Smooth muscle cell (in vitro differentiated cells): ENCODE results near the gene DNM1L. TPM values are rescaled to one million over a fixed set of nuclear protein-coding genes. Genes with fewer than 3 reads are reported as not detected.
"Not testable (repeated sequence)": the region's sequence is repeated elsewhere in the genome, so short reads cannot be mapped to it uniquely, and the experiment has no call there.

Source experiments
- DNase-seq: peaks from one replicate; lab custom pipeline; 2025; ENCODE audit not compliant: unreplicated experiment; lab: John Stamatoyannopoulos, UW
- H2AFZ ChIP-seq: fragments of 200-600 bp; sonication (generic); 2 replicates; pipeline ENCODE4 v1.6.0; 2016; ENCODE audit warnings: antibody characterized with exemption, low read depth, mild to moderate bottlenecking
- H3F3A ChIP-seq: fragments of 200-600 bp; sonication (generic); 2 replicates; pipeline ENCODE4 v1.6.0; 2017; ENCODE audit warnings: antibody characterized with exemption, low read depth
- H3K27ac ChIP-seq: fragments of 200-600 bp; sonication (generic); 2 replicates; pipeline ENCODE4 v1.5.1; 2016; ENCODE audit warnings: low read depth, mild to moderate bottlenecking
- H3K27me3 ChIP-seq: fragments of 200-600 bp; sonication (generic); 2 replicates; pipeline ENCODE4 v1.6.1; 2016; ENCODE audit warnings: low read depth, mild to moderate bottlenecking
- H3K36me3 ChIP-seq: fragments of 200-600 bp; sonication (generic); 2 replicates; pipeline ENCODE4 v1.5.1; 2016; ENCODE audit warnings: low read depth
- H3K4me1 ChIP-seq: fragments of 200-600 bp; sonication (generic); 2 replicates; pipeline ENCODE4 v1.5.1; 2016; ENCODE audit warnings: low read depth
- H3K4me2 ChIP-seq: fragments of 200-600 bp; sonication (generic); 2 replicates; pipeline ENCODE4 v1.6.0; 2016; ENCODE audit warnings: mild to moderate bottlenecking
- H3K4me3 ChIP-seq: fragments of 200-600 bp; sonication (generic); 2 replicates; pipeline ENCODE4 v1.5.1; 2016; ENCODE audit warnings: mild to moderate bottlenecking
- H3K79me2 ChIP-seq: fragments of 200-600 bp; sonication (generic); 2 replicates; pipeline ENCODE4 v1.6.0; 2016; ENCODE audit warnings: low read depth, mild to moderate bottlenecking
- H3K9ac ChIP-seq: fragments of 200-600 bp; sonication (generic); 2 replicates; pipeline ENCODE4 v1.6.0; 2016; ENCODE audit warnings: low read depth
- H3K9me3 ChIP-seq: fragments of 200-600 bp; sonication (generic); replicated peaks from 2 replicates; pipeline ENCODE4 v1.5.1; 2016; ENCODE audit warnings: low read depth
- H4K20me1 ChIP-seq: fragments of 200-600 bp; sonication (generic); 2 replicates; pipeline ENCODE4 v1.6.0; 2016; ENCODE audit warnings: low read depth
- WGBS: methylation state at CpG from one replicate; pipeline ENCODE4 v1.1.7; 2016; ENCODE audit warnings: low lambda C conversion rate; 5-methylcytosine and 5-hydroxymethylcytosine counted together
- polyA plus RNA-seq: library from polyadenylated mRNA; unstranded; fragments of >200 nt; fragmentation: Nextera tagmentation; extraction: Ambion mirVana; gene quantifications from 2 replicates; pipeline ENCODE4 v1.2.1, GENCODE V29; 2016
- total RNA-seq: library from RNA; depleted of rRNA; stranded (reverse); fragments of >200 nt; gene quantifications from 2 replicates; pipeline ENCODE4 v1.2.3, GENCODE V29; 2014
- TF ChIP-seq, protein P1 (sequence below): fragments of 200-600 bp; sonication (generic); IDR thresholded peaks from 2 replicates; pipeline ENCODE4 v1.5.1; 2017; ENCODE audit warnings: borderline replicate concordance, mild to moderate bottlenecking, antibody characterized with exemption; ENCODE audit not compliant: insufficient read depth, poor library complexity, severe bottlenecking

The DNM1L gene
- total and polyA plus RNA-seq, 2 experiments from 2014 or later: 33.6 to 56.3 TPM

GRCh38 chr12:32698285-32698684 is 19.2 kb downstream of the DNM1L start:
- H3K9me3 ChIP-seq: no peaks in the 10 kb centered on the region
- H3F3A ChIP-seq: no peaks in the 10 kb centered on the region
- H3K27ac ChIP-seq: no peak overlapping the region
- DNase-seq: no peak
- no peaks in the 10 kb centered on the region for H3K27me3 ChIP-seq
- H2AFZ ChIP-seq: no peak overlapping the region
- H3K4me2 ChIP-seq: no peak overlapping the region
- H4K20me1 ChIP-seq: peaks cover 43% of the 10 kb centered on the region
- H3K4me3 ChIP-seq: no peak overlapping the region
- 73% methylated on average over 2 of the region's 2 CpGs for WGBS
- no peak overlapping the region for H3K9ac ChIP-seq
- H3K79me2 ChIP-seq: peaks cover 65% of the 10 kb centered on the region
- no peaks in the 10 kb centered on the region for H3K4me1 ChIP-seq
- peaks cover 4% of the 10 kb centered on the region for H3K36me3 ChIP-seq
- TF ChIP-seq, protein P1, sequence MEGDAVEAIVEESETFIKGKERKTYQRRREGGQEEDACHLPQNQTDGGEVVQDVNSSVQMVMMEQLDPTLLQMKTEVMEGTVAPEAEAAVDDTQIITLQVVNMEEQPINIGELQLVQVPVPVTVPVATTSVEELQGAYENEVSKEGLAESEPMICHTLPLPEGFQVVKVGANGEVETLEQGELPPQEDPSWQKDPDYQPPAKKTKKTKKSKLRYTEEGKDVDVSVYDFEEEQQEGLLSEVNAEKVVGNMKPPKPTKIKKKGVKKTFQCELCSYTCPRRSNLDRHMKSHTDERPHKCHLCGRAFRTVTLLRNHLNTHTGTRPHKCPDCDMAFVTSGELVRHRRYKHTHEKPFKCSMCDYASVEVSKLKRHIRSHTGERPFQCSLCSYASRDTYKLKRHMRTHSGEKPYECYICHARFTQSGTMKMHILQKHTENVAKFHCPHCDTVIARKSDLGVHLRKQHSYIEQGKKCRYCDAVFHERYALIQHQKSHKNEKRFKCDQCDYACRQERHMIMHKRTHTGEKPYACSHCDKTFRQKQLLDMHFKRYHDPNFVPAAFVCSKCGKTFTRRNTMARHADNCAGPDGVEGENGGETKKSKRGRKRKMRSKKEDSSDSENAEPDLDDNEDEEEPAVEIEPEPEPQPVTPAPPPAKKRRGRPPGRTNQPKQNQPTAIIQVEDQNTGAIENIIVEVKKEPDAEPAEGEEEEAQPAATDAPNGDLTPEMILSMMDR: no peak

DNA sequence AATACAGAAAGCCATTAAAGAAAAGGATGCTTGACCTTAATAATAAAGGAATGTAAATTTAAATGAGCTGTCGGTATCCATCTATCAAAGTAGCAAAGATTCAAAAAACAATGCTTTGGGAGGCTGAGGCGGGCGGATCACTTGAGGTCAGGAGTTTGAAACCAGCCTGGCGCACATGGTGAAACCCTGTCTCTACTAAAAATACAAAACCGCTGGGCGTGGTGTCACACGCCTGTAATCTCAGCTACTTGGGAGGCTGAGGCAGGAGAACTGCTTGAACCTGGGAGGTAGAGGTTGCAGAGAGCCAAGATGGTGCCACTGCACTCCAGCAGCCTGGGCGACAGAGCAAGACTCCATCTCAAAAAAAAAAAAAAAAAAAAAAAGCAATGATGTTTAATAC is 20.3 kb downstream of the DNM1L start:
- H3K27ac ChIP-seq, H3K27me3 ChIP-seq, DNase-seq, H2AFZ ChIP-seq, H3K9ac ChIP-seq, H3K4me1 ChIP-seq, H3K4me2 ChIP-seq, H3F3A ChIP-seq, H3K36me3 ChIP-seq, H3K4me3 ChIP-seq, H3K9me3 ChIP-seq: not testable (repeated sequence)
- Histone ChIP-seq H4K20me1 (peaks cover 36% of the 10 kb centered on the region), H3K79me2 (peaks cover 61% of the 10 kb centered on the region)
- WGBS: 97% methylated on average over 8 of the region's 8 CpGs

GRCh38 chr12:32702473-32702872 is 23.4 kb downstream of the DNM1L start:
- no peak overlapping the region for H2AFZ ChIP-seq
- H4K20me1 ChIP-seq: peaks cover 37% of the 10 kb centered on the region
- no peak overlapping the region for H3K27ac ChIP-seq
- H3K4me3 ChIP-seq: no peak overlapping the region
- H3K9me3 ChIP-seq: no peaks in the 10 kb centered on the region
- no peak overlapping the region for H3K4me2 ChIP-seq
- no peak overlapping the region for H3K9ac ChIP-seq
- H3K79me2 ChIP-seq: peaks cover 36% of the 10 kb centered on the region
- no peaks in the 10 kb centered on the region for H3K4me1 ChIP-seq
- no peaks in the 10 kb centered on the region for H3K27me3 ChIP-seq
- DNase-seq: no peak
- TF ChIP-seq, protein P1: no peak
- no peaks in the 10 kb centered on the region for H3F3A ChIP-seq
- H3K36me3 ChIP-seq: peaks cover 10% of the 10 kb centered on the region

DNA sequence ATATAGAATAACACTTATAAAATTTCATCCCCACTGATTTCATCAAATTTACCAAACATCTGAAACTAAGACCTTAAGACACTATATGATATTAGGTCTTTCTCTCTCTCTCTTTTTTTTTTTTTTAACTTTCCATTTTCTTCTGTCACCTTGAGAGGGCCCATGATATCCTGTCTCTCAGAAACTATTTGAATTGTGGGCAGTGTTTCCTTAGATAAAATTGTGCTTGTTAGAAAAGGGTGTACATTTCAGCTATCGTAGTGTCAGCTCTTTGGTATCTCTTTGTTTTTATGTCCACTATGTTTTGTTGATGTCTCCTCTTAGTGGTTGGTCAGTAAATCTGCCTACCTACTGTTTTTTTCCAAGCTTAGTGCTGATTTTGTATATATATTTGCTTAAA is 23.8 kb downstream of the DNM1L start:
- H3K27ac ChIP-seq: no peak overlapping the region
- no peak for DNase-seq
- no peak overlapping the region for H3K9ac ChIP-seq
- WGBS: 93% methylated on average over 1 of the region's 1 CpG
- TF ChIP-seq, protein P1: no peak
- no peaks in the 10 kb centered on the region for H3K4me1 ChIP-seq
- peaks cover 36% of the 10 kb centered on the region for H4K20me1 ChIP-seq
- H3K36me3 ChIP-seq: peaks cover 10% of the 10 kb centered on the region
- no peak overlapping the region for H3K4me3 ChIP-seq
- no peak overlapping the region for H3K4me2 ChIP-seq
- H3K79me2 ChIP-seq: peaks cover 32% of the 10 kb centered on the region
- H3K9me3 ChIP-seq: no peaks in the 10 kb centered on the region
- no peaks in the 10 kb centered on the region for H3F3A ChIP-seq
- H3K27me3 ChIP-seq: no peaks in the 10 kb centered on the region
- H2AFZ ChIP-seq: no peak overlapping the region
